Hematopoietic multipotent progenitor cell treated with erythropoietin and hydrocortisone succinate and interleukin-3 and kit ligand, for 4 days (in vitro differentiated cells): Measurements from ENCODE around the gene ARFRP1.
A peak's percentile ranks its signal among the peaks of the same experiment; 100 is the strongest.

Source experiments
- DNase-seq: peaks from one replicate; pipeline ENCODE4 v3.0.0-alpha.2; 2015

ARFRP1 gene, protein sequence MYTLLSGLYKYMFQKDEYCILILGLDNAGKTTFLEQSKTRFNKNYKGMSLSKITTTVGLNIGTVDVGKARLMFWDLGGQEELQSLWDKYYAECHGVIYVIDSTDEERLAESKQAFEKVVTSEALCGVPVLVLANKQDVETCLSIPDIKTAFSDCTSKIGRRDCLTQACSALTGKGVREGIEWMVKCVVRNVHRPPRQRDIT

DNA sequence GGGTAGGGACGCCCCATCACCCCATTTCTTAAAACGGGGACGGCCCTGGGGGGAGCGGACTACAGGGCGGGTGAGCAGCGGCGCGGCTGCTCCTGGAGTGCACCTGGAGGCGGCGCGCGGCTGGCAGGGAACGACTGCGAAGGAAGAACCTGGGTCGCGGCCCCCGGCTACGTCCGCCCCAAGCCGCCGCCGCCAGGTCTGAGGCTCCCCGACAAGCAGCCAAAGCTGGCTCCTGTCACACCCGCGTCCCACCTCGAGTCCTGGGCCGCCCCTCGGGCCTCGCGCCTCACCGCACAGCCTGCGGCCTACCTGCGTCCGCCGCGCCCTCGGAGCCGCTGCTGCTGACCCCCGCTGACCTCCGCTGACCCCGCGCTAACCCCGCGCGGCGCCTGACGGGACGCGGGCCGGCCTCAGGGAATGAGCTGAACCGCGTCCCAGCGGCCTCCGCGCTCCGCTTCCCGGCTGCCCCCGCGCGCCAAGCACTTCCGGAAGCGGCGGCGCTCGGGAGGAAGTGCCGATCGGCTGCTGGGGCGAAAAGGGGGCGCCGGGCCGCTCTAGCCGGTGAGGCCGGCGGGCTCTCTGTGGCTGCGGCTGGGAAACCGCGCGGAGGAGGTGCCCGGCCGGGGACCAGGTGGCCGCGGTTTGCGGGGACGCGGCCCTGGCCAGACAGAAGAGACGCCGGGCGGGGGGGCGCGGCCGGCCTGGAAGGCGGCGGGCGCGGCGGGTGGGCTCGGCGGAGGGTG, at the start of gene ARFRP1, which contains the start of gene ZGPAT:
Gene ARFRP1 (minus strand): TSS at position 419 of the 743 bp plus-strand sequence. CDS start 885 bp downstream, outside the sequence.
Gene ZGPAT (plus strand): TSS at position 482 of the 743 bp plus-strand sequence. CDS start 542 bp downstream, outside the sequence.
- DNase-seq: peak; percentile 96

DNA sequence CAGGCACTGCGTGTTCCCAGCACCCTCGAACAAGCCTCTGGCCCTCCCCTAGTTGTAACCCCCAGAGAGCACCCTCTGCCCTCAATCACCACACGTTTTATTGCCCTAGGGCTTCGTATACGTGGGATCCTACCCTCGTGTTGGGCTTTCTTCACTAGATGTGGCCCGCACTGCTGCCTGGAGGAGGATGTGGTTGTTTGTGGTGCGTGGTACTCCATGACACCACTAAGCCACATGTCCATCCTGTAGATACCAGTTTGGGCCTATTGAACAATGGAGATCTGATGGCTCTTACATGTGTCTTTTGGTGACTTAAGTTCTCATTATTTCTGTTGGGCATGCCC, 48.8 kb upstream of the ARFRP1 start:
- peak; percentile 67 for DNase-seq

DNA sequence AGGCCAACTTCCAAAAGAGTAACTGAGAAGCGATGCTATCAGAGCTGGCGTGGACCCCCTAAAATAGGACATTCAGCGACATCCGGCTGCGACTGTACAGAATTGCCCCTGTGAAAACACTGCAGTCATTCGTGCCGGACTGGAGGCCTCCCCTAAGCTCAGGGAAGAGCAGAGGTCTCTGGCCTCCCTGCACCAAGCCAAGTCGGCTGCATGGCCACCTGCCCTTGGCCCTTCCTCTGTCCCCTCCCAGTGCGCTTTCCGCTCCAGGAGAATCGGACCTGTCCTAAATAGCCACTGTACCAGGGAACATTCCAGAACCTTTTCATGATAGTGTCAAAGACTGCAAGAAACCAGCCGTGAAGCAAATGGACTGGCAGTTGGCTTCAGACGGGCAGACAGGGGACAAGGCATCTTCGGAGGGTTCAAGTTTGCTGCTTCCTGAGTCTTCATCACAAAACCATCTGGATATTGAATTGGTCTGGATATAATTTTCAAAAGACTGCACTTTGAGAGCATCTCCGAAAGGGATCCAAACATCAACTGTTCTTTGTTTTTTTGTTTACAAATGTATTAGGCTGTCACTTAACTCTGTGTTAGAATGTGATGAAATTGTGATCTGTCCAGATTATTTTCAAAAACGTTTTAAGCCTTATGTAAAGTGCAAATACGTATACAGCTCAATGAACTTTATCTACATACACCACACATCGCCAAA, 48.3 kb upstream of the ARFRP1 start:
- no peak for DNase-seq

DNA sequence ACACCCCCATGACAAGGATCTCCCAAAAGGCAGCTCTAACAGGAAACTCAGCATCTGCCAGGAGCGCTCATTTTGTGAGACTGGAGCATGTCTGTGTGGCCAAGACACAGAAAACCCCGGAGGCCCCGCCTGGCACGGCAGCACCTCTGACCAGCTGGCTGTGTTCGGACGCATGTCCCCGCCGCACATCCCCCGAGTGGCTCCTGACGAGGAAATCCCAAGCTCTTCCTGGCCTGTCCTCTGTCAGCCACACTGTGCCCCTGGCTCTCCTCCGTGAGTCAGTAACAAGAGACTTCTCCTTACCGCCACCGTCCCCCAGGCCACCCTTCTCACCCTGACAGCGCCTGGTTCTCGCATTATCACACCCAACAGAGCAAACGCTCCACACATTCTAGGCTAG, 46.2 kb upstream of the ARFRP1 start:
- no peak for DNase-seq

DNA sequence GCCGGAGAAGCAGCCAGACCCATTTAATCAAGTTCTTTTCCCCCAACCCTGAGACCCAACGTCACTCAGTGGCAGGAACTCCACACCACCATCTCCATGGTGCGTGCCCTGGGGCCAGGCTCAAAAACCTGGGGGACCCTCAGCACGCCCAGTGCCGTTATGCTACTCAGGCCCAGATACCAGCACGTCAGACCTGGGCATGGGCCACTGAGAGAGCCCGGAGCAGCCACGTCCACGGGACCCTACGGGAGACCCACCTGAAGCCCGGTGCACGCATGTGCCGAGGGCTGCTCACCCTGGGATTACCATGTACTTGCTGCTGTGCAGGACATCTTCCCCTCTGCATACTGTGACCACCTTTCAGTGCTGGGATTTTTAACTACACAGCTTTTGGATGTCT, 45.6 kb upstream of the ARFRP1 start:
- DNase-seq: no peak

DNA sequence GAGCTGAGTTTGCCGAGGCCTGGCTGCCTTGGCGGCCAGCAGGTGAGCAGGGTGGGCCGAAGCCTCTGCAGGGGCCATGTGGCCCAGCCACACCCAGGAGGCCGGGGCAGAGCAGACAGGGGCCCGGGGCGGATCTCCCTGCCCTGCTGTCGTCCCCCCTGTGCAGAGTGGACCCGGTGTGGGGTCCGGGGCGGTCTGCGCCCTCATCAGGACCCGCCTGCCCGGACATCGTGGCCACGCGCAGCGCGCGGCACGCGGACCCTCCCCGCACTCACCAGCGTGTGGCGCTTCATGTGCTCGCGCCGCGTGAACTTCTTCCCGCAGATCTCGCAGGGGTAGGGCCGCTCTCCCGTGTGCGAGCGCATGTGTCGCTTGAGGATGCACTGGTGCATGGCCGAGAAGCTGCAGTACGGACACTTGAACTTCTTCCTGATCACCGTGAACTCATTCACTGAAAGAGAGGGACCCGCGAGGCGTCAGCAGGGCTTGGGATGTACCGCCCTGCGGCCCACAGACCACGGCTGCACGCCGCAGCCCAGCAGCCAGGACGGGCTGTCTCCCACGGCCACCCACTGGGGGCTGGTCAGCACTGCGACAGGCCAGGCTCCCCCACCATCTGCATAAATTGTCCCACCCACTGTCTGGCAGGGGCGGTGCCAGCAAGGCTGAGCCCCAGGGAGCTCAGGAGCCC, 44.8 kb upstream of the ARFRP1 start:
- DNase-seq: no peak

DNA sequence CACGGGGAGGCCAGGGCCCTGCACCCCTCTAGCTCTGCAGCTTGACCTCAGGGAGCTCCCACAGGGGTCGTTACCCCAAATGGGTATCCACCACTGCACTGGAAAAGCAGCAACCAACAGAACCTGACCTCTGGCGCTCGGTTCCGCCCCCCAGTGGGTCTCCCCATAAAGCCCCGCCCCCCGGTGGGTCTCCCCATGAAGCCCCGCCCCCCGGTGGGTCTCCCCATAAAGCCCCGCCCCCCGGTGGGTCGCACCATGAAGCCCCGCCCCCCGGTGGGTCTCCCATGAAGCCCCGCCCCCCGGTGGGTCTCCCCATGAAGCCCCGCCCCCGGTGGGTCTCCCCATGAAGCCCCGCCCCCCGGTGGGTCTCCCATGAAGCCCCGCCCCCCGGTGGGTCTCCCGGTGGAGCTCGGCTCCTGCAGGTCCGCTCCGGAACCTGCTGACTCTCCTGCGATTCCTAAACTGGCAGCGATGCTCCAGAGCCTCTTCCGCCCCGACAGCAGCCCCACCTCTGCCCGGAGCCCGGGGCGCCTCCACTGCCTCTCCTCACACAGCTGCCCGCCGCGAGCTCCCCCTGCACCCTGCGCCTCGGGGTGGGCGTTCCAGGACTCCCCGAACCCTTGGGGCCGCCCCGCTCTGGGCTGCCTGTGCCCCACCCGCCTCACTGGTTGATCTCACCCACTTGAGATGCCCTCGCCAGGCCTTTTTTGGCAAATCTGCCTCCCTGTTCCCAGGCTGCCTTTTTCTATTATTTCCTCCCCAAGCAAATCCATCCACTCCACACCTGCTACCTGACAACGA, 43.9 kb upstream of the ARFRP1 start:
- DNase-seq: no peak

DNA sequence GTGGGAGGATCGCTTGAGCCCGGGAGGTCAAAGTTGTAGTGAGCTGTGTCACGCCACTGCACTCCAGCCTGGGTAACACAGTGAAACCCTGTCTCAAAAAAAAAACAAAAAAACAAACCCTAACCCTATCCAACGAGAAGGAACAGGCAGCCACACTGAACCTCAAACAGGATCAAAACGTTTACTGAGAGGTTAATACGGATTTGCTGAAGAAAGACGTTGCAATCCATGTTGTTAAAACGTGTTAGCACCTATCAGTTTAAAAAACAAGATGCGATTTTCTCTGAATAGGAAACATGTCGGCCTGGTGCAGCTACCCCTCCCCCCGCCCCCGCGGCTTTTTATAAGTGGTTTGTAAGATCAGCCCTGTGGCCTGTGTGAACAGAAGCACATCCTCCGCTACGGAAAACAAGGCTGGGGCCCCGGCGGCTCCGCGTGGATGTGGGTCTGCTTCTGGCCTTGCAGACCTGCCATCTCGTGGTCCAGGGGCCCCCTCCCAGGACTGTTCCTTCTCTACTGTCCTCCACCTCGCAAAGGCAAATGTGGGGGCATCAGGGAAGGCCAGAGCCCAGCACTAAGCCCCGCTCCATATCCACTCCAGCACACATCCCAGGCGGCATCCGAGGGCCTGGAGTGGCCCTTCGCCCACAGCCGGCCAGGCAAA, 43.2 kb upstream of the ARFRP1 start:
- DNase-seq: peak; percentile 35

DNA sequence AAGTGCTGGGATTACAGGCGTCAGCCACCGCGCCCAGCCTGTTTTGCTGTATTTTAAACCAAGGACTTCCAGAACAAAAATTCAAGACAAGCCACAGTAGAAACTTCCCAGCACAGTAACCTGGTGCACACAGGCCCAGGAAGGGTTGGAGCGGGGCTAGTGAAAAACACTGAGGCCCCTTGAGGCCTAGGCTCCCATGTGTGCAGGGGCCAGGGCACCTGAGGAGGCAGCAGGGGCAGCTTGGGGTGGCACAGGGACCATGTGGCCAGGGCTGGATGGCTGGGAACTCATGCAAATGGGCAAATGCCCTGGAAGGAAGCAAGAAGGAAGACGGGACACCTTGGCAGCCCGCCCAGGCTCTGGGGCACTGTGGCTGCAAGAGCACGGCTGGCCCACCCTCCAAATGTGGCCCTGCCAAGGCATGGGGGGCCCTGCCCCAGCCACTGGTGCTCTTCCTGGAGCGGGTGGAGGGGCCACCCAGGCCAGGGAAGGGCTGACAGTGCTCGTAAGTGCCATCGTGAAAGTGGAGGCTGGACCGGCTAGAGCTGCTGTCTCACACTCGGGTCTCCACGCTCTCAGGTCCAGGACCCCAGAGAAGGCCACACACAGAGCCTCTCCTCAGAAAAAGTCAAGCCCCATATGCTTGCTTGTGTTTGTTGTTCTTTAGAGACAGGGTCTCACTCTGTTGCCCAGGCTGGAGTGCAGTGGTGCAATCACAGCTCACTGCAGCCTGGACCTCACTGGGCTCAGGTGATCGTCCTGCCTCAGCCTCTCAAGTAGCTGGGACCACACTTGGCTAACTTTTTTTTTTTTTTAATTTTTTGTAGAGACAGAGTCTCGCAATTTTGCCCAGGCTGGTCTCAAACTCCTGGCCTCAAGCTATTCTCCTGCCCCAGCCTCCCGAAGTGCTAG, 42.1 kb upstream of the ARFRP1 start:
- no peak for DNase-seq

DNA sequence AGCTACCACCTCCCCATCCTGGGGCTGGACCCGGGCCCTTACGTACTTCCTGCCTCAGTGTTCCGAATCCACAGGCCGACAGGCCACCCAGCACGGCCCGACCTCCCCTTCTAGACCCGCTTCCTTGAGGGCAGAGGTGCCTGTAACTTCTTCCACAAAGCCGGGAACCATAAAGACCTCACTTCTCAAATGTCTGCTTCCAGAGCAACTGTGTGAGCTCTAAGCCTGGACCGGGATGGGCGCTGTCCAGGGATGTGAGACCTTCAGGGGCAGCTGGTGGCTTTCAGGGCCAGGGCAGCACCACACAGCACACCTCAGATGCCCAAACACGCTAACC, 41.1 kb upstream of the ARFRP1 start:
- no peak for DNase-seq

DNA sequence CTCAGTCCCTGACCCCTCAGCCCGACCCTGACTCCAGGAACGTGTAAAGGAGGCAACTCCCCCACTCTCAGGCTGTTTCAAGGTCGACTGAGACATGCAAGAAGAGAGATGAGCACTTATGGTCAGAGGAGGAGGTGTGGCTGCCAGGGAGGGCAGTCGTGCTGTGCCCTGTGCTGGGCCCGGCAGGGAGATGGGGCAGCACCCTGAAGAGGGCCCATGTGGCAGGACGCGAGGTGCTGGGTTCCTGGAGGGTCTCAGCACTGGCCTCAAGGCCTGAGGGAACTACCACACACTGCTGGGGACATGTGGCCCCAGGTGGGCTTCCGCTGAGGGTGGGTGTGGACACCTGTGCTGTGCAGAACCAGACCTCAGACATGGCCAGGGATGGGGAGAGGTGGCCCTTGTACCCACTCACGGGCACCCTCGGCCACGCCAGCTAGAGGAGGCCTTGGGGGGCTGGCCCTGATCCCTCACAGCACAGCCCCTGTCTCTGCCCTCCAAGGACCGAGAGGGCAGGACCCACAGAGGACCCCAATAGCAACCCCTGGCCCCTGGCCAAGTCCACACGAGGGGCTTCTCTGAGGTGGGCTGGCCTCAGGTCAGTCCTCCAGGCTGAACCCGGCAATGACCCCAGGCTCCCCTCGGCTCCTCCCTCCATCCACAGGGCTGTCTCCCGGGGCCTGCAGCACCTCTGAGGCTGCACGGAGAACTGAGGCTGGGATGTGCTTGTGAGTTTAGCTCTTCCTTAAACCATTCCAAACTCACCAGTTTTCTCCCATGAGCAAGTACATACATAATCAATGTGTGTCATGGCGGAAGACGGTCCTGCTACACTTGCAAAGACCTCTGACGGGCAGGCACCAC, 40.5 kb upstream of the ARFRP1 start:
- no peak for DNase-seq

DNA sequence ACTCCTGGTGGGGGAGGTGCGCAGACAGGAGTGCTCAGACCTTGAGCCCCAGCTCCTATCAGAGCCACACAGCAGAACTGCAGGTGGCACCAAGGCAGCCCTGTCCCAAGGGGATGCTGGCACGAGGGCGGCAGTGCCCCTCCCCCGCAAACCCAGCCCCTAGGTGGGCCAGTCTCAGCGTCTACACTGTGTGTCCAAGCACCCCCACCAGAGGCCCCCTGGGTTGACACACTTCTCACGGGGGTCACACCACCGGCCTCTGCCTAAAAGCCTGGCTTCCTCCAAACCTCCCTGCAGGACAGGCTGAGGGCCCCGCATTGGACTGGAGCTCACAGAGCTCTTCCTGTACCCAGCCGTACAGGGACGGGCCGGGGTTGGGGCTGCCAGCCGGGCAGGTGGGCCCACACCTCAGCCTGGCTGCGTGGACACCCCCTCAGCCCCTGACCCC, 39.9 kb upstream of the ARFRP1 start:
- DNase-seq: no peak

DNA sequence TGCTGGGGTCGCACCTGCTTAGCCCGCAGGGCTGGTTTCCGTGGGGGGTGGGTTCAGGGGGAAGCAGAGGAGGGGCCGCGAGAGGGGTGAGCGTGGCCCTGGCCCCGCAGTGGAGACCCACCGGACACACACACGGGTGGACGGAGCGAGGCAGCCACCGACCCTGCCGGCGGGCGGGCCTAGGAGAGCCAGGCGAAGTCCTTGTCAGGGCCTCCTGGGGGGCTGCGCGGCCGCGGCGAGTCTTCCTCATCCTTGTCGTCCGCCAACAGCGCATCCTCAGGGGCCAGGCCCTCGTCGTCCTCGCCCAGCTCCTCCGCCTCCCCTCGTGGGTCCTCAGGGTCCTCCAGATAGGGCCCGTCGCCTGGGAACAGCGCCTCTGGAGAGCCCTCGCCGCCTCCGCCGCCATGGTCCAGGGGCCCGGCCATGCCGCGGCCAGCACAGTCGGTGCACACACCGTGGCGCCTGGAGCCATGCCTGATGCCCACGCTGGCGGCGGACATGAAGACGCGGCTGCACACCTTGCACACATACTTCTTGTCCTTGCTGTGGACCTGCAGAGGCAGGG, 39.1 kb upstream of the ARFRP1 start:
- DNase-seq: no peak

DNA sequence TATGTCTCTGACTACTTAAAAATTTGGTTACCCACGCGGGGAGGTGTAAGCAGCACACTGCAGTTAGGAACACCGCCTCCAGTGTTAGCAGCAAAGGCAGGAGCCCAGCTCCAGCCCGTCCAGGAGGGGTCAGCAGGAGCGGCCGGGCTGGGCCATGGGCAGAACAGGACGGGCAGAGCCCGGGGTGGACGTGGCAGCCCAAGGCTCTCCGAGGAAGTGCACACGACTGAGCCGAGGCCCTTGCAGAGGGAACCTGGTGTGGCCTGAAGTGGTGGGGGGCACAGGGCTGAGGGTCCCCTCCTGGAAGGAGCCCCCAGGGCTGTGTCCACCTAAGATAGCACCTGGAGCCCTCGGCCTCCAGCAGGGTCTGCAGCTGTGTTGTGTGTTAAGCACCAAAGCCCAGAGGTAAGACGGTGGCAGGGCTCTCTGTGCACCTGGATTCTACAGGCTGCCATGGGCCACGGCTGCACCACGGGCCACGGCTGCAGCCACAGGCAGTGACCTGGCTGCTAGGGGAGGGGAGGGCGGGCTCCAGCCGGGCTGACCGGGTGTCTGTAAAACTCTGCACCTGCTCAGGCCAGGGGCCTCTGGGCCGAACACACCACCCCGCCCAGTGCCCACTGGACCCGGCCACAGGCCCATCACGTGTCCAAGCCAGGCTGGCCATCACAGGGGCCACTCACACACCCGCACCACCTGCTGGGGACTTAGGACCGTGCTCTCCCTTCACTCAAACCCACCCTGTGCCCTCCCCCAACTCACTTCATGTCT, 38.4 kb upstream of the ARFRP1 start:
- DNase-seq: no peak

DNA sequence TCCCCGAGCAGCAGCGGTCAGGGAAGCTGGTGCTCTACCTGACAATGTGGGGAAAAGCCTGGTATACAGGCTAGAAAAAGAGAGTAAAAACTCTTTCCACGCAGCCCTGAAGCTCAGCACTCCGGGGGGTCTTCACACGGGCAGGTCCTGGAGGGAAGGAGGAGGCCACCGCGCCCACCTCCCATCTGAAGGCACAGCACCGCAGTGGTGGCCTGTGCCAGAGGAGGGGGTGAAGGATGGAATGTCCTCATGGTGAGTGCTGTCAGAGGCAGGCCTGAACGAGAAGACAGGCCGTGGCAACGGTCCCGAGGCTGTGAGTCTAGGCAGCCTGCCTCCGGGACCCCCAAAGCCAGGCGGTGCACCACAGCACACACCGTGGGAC, 37.6 kb upstream of the ARFRP1 start:
- no peak for DNase-seq

DNA sequence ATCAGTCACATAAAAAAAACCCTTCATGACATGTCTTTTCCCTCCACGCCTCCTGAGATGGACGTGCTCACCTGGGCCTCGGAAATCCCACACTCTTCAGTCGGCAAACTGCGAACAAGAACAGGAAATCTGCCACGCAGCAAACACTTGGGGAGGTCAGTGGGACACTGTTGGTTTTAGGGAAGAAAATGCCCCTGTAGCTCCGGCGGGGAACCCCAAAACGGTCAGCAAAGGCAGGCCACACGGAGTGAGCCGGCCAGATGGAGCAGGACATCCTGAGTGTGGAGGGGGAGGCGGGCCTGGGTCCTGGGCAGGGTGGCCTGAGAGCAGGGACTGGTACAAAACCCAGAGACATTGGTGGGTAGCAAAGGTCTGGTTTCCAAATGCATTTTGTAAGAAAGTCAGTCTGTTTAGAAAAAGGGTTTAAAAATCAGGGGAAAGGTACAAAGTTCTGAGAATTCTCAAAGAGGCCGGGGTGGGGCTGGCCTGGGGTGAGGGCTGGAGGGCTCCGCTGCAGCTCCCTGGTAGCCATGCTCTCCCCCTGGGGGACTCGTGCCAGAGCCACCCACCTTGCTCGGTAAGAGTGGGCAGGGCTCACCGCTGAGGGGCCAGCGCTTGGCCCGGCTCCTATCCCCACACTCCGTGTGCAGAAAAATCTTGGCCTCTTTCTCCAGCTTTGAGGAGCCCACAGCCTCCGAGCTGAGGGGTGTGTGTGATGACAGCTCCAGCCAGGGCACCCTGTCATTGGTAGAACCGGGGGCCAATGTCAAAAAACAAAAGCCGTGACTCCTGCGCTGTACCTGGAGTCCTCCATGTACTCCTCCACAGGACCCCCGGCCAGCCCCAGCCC, 37.0 kb upstream of the ARFRP1 start:
- no peak for DNase-seq

DNA sequence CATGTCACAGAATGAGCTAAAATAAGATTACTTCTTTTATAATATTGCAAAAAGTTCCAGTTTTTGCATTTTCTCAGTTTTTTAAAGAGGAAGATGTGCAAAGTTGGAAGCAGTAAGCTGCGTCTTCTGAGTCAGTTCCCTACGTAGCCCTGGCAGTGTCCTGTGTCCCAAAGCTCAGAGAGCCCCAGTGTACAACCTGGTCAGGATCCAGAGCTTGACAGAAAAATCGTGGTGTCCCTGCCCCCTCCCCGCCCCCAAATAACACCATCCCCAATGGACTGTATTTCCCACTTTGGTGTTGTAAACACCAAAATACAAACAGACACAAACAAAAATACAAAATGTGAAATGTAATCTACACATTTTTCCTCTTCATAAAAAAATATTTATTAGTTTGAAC, 36.4 kb upstream of the ARFRP1 start:
- DNase-seq: no peak
